ENCODE results near the gene CEBPZ.

CEBPZ gene

GRCh38 chr2:37180006-37180639 is 51.3 kb downstream of the CEBPZ start:
- no peak for DNase-seq (ENCODE audit: low spot score)

DNA sequence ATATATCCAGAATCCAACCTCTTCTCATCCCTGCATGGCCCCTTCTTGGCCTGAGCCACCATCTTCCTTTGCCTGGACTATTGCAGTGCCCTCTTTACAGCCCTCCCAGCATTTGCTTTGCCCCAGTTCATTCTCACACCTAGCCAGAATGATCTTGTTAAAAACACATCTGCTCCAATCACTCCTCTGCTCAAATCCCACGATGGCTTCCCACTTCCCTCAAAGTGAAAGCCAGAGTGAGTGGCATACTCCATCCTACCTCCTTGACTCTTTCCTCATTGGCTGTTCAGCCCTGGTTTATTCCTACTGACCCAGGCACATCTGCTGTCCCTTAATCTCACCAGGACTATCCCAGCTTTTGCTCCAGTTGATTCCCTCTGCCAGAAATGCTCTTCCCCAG is 57.7 kb downstream of the CEBPZ start:
- DNase-seq (ENCODE audit: low spot score), result no peak

DNA sequence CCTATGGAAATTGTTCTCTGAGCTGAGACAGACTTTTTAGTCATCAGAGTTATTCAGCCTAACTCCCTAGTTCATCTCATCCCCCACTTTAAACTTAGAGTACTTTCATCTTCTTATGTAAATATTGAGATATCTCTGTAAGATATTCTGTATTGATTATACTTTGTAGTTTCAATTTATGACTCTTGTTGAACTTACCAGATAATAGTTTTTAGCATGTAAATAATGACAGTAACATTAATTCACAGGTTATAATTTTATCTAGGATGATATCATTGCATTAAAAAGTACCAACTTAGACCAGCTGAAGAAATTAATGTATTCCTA is 59.8 kb downstream of the CEBPZ start:
- DNase-seq (ENCODE audit: low spot score), result no peak

GRCh38 chr2:37168217-37168981 is 63.0 kb downstream of the CEBPZ start:
- DNase-seq (ENCODE audit: low spot score), result no peak

DNA sequence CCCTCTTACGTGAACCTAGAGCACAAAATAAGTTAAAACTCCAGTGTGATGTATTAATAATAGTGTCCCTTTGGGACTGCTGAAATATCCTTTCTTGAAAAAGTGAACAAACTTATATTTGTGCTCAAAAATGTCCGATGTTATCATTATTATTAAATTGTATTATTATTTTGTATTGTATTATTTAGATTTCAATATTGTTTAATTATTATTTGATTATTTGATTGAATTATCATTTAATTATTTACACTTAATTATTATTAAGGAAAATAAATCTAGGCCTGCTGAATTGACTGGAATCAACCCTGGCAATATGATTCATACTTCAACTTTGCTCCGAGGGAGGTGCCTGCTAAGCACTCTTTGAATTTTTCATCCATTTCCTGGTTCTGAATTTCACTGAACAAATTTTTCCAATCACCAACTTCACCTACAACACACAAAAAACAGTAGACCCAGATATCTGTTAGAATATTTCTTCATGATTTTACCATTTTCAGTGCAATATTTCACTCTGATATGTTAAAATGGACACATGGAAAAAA is 63.7 kb downstream of the CEBPZ start:
- DNase-seq (ENCODE audit: low spot score), result no peak

DNA sequence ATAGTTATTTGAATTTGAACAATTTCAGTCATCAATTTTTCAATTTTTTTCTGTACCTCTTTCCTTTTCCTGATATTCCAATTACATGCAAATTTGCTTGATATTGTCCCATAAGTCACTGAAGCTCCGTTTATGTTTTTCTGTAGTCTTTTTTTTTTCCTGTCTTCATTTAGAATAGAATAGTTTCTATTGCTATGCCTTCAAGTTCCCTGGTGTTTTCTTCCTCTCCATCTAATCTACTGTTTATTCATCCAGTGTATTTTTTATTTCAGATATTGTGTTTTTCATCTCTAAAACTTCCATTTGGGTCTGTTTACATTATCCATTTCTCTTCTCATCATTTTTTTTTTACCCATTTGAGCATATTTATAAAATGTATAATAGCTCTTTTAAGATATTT is 66.6 kb downstream of the CEBPZ start:
- no peak for DNase-seq (ENCODE audit: low spot score)

GRCh38 chr2:37156857-37157714 is 74.3 kb downstream of the CEBPZ start, which contains the start of gene EIF2AK2:
TSS of gene EIF2AK2 (minus strand) at chr2:37156980. CDS start at chr2:37147806, 9,174 bp downstream.
- peak; percentile 88 for DNase-seq (ENCODE audit: low spot score)

- no peak for DNase-seq (ENCODE audit: low spot score)
These were observed 75.1 kb downstream of the CEBPZ start for GRCh38 chr2:37156071-37156856.

- no peak for DNase-seq (ENCODE audit: low spot score)
These were observed 76.6 kb downstream of the CEBPZ start for GRCh38 chr2:37154785-37155184.

DNA sequence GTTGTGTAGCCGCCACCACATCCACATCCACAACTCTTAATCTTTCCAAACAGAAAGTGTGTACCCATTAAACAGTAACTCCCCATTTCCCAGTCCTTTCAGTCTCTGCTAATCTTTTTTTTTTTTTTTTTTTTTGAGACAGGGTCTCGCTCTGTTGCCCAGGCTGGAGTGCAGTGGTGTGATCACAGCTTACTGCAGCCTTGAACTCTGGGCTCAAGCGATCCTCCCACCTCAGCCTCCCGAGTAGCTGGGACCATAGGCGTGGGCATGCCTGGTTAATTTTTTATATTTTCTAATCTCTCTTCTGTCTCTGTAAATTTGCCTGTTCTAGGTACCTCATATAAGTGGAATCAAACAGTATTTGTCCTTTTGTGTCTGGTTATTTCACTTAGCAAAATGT is 78.2 kb downstream of the CEBPZ start:
- no peak for DNase-seq (ENCODE audit: low spot score)
